Measurements from ENCODE around the gene MTHFD1.

Gene MTHFD1

GRCh38 chr14:64421166-64421565 is 33.0 kb downstream of the MTHFD1 start:
- no peak overlapping the region for H3K27ac ChIP-seq
- TF ChIP-seq, protein P1, sequence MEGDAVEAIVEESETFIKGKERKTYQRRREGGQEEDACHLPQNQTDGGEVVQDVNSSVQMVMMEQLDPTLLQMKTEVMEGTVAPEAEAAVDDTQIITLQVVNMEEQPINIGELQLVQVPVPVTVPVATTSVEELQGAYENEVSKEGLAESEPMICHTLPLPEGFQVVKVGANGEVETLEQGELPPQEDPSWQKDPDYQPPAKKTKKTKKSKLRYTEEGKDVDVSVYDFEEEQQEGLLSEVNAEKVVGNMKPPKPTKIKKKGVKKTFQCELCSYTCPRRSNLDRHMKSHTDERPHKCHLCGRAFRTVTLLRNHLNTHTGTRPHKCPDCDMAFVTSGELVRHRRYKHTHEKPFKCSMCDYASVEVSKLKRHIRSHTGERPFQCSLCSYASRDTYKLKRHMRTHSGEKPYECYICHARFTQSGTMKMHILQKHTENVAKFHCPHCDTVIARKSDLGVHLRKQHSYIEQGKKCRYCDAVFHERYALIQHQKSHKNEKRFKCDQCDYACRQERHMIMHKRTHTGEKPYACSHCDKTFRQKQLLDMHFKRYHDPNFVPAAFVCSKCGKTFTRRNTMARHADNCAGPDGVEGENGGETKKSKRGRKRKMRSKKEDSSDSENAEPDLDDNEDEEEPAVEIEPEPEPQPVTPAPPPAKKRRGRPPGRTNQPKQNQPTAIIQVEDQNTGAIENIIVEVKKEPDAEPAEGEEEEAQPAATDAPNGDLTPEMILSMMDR (conservative IDR thresholded peaks at IDR 0.05) = no peak
- no peak for TF ChIP-seq ZFX (IDR thresholded peaks at IDR 0.05)

DNA sequence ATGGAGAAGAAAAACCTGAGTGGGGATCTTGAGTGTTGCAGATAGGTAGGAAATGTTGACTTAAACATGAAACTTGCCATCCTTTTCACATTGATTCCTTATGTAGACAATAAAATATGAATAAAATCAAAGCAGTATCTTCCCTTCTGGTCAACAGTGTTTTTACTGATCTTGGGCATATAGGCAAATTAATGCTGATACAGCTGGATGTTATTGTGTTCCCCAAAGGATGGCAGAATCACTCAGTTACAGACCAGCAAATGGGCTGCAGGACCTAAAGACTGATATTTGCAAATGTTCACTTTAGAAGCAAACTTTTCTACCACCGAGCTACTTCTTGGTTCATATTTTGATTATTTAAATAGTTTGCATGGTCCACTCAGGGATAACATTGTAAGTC is 33.9 kb downstream of the MTHFD1 start:
- no peak overlapping the region for H3K27ac ChIP-seq
- TF ChIP-seq, protein P1 (conservative IDR thresholded peaks at IDR 0.05) = no peak
- no peak for TF ChIP-seq ZFX (IDR thresholded peaks at IDR 0.05)

DNA sequence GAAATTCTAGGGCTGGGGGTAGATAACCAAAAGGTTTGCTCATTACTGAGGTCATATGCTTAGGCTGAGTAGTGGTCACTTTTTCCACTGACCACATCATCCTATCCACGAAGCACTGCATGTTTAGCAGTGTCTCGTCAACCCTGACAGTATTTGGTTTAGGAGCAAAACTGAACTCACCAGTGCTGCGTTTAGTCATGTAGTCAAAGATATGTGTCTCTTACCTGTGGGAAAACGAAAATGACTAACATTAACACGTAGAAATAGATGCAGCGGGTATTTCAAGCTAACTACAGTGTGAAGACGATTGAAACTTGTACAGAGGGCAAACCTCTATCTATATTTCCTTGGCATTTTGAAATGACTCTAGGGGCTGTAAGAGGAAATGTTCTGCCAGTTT is 34.6 kb downstream of the MTHFD1 start:
- H3K27ac ChIP-seq = no peak overlapping the region
- TF ChIP-seq, protein P1 (conservative IDR thresholded peaks at IDR 0.05) = no peak
- TF ChIP-seq ZFX (IDR thresholded peaks at IDR 0.05) = no peak

DNA sequence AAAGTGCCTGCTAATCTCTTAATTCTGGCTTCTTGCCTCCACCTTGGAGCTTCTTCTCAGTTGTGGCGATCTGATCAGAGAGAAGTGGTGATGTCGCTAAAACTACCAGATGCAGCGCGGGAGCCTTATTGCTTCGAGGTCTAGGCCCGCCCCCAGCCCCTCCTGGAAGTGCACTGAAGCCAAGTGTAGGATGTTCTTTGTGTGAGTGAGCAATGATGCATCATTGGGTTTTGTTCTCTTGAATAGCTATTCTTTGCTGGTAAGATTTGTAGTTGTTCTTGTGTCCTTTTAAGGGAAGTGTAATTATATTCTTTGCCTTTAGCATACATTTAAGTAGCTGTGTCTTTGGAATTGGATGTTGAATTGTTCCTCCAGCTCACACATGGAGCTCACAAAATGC is 35.8 kb downstream of the MTHFD1 start:
- TF ChIP-seq, protein P1 (conservative IDR thresholded peaks at IDR 0.05) = no peak
- no peak for TF ChIP-seq ZFX (IDR thresholded peaks at IDR 0.05)

DNA sequence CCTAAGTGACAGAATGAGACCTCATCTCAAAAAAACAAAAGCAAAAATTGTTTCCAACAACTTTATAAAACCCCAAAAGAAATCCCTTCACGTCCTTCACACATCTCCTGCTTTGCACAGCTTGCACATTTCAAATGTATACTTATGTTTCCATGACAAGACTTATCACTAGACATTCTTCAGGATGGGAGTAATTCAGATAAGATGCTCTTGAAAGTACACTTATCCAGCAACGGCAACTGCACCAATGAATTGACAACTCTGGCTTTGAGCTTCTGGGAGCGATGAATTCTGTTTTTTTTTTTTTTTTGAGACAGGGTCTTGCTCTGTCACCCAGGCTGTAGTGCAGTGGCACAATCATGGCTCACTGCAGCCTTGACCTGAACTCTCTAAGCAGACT is 46.4 kb downstream of the MTHFD1 start:
- TF ChIP-seq ZFX (IDR thresholded peaks at IDR 0.05) = no peak
- TF ChIP-seq, protein P1 (conservative IDR thresholded peaks at IDR 0.05) = no peak

More for the DNA sequence above, 35.8 kb downstream of the MTHFD1 start:
- no peak overlapping the region for H3K27ac ChIP-seq

DNA sequence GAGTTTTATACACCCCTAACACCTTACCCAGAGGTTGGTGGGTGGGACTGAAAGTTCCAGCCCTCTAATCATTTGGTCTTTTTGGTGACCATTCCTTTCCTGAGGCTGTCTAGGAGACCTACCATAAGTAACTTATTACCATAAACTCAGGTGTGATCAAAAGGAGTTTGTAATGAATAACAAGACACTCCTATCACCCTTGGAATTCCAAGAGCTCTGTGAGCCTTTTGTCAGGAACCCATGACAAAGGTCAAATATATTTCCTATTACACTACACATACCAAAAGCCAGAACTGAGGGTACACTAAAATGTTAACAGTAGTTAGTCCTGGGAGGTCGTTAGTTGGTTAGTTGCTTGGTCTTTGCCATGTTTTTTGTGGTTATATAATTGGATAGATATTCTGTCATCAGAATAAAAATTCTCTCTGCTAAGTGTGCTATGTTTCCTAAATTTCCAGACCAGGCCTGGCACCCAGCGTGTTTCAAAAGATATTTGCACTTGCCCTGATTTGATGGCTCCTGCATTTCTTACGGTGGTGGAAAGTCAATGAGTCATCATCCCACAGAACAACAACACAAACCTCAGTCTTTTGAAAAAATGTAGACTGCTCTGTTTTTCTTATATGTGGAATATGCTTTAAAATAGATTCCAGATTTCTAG is 50.2 kb downstream of the MTHFD1 start:
- no peak overlapping the region for H3K27ac ChIP-seq
- no peak for TF ChIP-seq ZFX (IDR thresholded peaks at IDR 0.05)
- TF ChIP-seq, protein P1 (conservative IDR thresholded peaks at IDR 0.05) = no peak

More for the DNA sequence above, 46.4 kb downstream of the MTHFD1 start:
- no peak overlapping the region for H3K27ac ChIP-seq

DNA sequence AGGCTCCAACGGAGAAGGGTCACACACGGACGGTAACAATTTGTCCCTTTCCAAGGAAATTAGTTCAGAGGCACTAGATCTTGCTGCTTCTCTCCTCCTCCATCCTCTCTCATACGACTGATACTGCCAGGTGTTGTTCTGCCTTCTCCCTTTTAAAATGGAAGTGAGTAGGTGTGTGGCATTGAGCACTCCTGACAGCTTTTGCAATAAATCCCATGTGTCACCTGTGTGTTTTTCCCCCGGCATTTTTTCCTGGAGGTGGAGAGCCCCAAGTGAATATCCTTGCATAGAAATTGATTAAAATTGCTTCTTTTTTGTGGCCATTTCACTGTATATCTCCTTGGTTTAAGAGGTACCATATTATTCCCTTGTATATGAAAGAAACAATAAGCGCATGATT is 51.0 kb downstream of the MTHFD1 start:
- no peak for TF ChIP-seq ZFX (IDR thresholded peaks at IDR 0.05)
- TF ChIP-seq, protein P1 (conservative IDR thresholded peaks at IDR 0.05) = no peak
- no peak overlapping the region for H3K27ac ChIP-seq
